HG02943 (cell line): ENCODE results near the gene PAGE2B.
"Not testable (repeated sequence)": the region's sequence is repeated elsewhere in the genome, so short reads cannot be mapped to it uniquely, and the experiment has no call there.

Source experiments
- ATAC-seq: cut with Tn5 transposase; IDR thresholded peaks from one replicate; pipeline ENCODE4 v1.9.1; 2021; ENCODE audit warnings: mild to moderate bottlenecking, low read depth, moderate library complexity; ENCODE audit not compliant: unreplicated experiment

The PAGE2B gene, protein sequence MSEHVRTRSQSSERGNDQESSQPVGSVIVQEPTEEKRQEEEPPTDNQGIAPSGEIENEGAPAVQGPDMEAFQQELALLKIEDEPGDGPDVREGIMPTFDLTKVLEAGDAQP

DNA sequence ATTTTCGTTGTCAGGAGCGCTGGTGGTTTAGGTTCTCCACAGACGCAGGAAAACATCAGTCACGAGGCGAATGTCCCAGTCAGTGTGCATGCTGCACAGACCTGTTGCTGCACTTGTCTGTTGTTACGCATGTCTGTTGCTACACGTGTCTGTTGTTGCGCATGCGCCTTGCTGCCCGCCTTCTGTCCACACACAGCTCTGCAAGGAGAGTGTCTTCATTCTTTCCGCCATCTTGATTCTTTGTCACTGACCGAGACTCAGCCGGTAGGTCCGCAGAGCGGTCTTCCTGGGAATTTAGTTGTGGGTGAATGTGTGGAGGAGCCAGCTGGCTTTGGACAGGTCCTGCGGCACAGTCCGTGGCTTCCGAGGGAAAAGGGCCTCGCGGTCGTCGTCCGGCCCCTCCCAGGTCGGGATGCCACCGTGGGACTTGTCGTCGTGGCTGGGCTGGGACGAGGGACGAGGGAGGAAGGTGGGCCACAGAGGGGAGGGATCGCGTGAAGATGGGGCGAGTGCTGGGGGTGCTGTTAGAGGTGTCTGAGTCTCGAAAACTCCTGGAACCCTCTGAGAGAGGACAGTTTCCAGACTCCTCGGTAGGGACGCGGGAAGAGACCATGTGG lies at the start of gene PAGE2B:
PAGE2B (plus strand) TSS at position 180 of the 617 bp plus-strand sequence. CDS start 1,012 bp downstream, outside the sequence.
- no peak for ATAC-seq

GRCh38 chrX:55026143-55026542 lies 48.7 kb upstream of the PAGE2B start:
- no peak for ATAC-seq

DNA sequence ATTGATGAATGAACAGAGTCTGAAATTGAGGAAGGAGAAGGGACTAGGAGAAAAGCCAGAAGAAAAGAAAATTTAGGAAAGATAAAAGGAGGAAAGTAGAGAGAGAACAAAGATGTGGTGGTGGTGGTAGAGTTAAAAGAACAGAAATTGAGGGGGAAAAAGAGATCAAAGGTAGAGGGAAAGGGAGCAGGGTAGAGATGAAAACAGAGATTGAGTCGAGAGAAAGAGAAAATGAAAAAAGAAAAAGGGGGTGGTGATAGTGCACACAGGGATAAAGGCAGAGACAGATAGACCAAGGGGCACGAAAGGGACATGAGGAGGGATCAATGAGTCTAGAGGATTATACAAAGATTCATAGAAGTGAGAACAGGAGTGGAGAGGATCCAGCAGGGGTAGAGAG lies 48.0 kb upstream of the PAGE2B start:
- ATAC-seq = no peak

GRCh38 chrX:55028040-55028439 lies 46.8 kb upstream of the PAGE2B start:
- ATAC-seq = no peak

GRCh38 chrX:55028611-55029010 lies 46.2 kb upstream of the PAGE2B start:
- ATAC-seq = no peak

DNA sequence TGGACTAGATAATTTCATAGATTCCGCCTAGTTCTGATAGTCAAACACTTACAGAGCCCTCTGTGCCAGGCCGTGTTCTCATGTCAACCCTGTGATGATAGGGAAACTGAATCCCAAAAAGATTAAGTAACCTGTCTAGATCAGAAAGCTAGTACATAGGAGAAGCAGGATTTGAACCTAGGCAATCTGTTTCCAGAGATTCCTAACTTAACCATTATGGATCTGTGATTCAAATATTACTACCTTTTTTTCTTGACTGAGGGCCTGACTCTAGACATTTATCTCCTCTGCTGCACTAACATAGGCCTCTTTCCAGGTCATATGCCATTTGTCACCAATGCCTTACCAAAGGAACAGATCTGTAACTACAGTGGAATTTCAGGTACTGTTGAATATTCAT lies 45.5 kb upstream of the PAGE2B start:
- no peak for ATAC-seq

DNA sequence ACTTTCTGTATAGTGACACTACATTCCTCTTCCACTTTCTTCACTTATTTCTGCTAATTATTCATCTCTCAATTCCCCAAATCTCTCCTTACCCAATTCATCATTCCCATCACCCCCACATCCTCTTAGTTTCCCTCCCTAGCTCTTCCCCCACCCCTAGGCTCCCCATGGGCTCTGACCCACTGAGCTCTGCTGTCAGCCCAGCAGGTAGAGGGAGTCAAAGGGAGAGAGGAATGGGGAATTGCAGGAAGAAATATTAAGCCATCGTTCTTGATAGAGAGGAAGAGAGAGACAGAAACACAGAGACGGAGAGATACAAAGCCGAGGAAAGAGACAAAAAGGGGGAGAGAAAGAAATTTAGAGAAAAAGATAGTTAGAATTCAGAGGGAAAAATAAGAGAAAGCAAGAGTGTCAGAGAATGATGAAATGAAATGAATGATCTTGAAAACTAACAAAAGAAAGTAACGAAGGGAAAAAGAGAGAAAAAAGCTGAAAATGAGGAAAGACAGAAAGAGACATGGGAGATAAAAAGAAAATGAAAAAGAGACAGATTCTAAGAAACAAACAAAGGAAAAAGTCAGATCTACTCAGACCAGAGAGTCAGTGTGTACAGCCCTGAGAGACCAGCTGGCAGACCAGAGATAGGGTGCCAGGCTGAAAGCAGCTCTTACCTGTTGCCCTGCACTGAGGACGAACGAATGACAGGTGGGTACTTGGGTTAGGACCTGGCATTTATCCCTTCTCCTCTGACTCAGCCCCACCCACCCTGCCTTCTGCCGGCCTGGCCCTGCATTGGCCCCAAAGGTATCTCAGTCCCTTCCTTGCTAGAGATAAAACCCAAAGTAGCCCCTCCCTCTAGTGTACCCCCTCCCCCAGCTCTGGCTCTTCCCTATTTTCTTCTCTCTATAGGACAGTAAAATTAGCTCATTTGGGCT lies 44.3 kb upstream of the PAGE2B start, which contains the start of gene ALAS2:
ALAS2 (minus strand) TSS at position 707 of the 935 bp plus-strand sequence. CDS start 4,977 bp downstream, outside the sequence.
- ATAC-seq = no peak

- ATAC-seq = no peak
Measured at GRCh38 chrX:55033429-55033828, 41.4 kb upstream of the PAGE2B start.

DNA sequence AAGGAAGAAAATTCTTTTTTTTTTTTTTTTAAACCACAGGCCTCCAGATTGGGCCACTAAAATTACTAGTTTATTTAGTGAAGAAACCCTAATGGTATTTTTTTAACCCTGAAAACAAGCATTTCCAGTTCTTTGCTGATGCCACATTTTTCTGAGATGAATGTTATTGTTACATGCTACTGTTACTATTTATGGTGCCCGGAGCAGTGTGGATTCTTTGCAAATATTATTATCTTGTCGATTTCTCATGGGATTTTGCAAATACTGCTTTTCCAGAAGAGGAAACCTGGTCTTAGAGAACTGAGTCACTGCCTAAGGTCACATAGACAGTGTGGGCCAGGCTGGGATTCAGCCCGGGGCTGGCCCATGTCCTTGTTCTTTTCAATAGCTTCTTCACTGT lies 35.4 kb upstream of the PAGE2B start:
- ATAC-seq = no peak

GRCh38 chrX:55041514-55041913 lies 33.3 kb upstream of the PAGE2B start:
- ATAC-seq = no peak

- ATAC-seq = not testable (repeated sequence)
Measured at GRCh38 chrX:55050599-55050998, 24.2 kb upstream of the PAGE2B start.

DNA sequence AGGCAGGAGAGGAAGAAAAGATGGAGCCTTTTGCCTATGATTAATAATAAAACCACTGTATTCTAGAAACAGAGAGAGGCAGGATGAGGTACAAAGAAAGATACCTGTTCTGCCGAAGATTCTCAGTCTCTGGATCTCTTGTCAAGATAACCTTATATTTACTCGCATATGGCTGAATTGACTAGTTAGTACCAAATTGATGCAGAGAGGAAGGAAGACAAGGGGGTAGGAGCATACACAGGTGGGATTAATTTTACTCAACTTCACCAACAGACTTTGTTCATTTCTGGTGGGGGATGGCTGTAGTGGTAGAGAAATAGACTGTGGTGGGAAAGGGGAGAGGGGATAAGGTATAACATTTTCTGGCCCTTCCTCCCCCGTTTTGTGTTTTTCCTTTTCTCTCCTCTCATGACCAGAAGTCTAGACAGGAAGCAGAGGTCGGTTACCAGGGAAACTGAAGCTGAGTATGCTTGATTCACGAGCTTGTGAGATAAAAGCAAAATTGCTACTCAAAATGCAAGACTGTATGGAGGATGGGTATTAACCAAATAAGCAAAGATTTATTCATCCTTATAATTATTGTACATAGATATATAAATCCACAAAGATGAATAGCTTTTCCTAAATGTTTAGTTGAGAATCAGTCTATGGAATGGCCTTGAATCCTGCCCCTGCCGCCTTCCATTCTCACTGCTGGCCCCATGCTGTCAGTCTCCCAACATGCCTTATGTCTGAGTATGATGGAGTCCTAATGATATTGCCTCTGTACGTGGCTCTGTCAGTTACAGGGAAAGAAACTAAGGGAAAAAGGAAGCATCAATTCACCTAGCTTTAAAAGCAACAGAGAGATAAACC lies 17.8 kb upstream of the PAGE2B start:
- ATAC-seq = no peak

DNA sequence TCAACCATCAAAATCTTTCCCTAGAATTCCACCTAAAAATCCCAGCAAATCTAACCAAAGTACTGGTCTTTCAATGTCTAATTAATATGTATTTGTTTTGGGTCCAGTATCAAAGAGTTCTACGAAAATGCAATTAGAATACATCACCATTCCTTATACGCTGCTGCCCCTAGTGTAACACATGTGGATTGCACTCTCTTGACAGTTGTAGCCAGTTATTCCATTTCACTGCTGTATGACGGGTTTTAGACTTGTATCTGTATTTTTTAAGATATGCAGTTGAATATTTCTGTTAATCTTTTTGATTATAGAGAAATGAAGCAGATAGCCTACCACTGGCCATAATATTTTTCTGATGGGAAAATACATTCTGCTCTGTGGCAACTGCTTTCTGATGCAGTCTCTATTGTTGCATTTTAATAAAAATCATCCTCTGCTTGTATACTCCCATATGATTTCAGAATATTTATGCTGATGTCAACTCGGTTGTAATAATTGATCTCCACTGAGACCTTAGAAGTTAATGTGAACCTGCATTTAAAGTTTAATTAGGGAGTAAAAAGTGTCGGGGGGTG lies 17.1 kb upstream of the PAGE2B start:
- no peak for ATAC-seq

DNA sequence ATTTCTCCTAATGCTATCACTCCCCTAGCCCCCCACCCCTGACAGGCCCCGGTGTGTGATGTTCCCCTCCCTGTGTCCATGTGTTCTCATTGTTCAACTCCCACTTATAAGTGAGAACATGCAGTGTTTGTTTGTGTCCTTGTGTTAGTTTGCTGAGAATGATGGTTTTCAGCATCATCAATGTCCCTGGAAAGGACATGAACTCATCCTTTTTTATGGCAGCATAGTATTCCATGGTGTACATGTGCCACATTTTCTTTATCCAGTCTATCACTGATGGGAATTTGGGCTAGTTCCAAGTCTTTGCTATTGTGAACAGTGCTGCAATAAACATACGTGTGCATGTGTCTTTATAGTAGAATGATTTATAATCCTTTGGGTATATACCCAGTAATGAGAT lies 7.7 kb upstream of the PAGE2B start:
- not testable (repeated sequence) for ATAC-seq

- ATAC-seq = no peak
Measured at GRCh38 chrX:55072286-55072685, 2.5 kb upstream of the PAGE2B start.

DNA sequence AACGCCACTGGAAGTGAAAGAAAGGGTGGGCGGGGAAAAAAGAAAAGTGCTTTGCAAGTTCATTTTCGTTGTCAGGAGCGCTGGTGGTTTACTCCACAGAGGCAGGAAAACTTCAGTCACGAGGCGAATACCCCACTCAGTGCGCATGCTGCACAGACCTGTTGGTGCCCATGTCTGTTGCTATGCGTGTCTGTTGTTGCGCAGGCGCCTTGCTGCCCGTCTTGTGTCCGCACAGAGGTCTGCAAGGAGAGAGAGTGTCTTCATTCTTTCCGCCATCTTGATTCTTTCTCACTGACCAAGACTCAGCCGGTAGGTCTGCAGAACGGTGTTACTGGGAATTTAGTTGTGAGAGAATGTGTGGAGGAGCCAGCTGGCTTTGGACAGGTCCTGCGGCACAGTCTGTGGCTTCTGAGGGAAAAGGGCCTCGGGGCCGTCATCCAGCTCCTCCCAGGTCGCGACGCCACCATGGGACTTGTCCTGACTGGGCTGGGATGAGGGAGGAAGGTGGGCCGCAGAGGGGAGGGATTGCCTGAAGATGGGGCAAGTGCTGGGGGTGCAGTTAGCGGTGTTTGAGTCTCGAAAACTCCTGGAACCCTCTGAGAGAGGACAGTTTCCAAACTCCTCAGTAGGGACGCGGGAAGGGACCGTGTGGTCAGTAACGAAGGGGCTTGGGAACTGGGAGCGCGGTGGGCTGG lies 14.1 kb downstream of the PAGE2B start, which contains the start of gene PAGE2:
PAGE2 (plus strand) TSS at position 224 of the 695 bp plus-strand sequence. CDS start 1,003 bp downstream, outside the sequence.
- ATAC-seq = no peak

GRCh38 chrX:55098691-55099090 lies 23.9 kb downstream of the PAGE2B start:
- no peak for ATAC-seq

GRCh38 chrX:55099162-55099561 lies 24.3 kb downstream of the PAGE2B start:
- no peak for ATAC-seq

DNA sequence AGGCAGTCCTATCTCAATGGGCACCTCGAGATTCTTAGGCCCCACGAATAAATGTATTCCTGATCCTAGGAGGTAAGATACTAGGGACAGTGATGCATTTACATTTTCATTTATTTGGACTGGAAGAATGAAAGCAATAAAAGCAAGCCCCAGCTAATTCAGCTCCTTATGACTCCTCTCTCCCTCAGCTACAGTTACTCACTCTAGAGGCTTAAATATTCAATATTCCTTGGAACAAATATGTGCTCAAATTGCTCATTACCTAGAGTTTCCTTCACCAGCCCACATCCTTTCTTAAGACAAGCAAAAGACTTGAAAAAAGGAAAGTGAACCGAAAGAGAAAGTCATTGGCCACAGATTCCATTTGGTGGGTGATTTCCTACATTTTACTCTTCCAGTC lies 27.9 kb downstream of the PAGE2B start:
- ATAC-seq = no peak
